CD4-positive, alpha-beta T cell treated with Interleukin-15 for 4 hours (primary cell): Measurements from ENCODE around the gene ST8SIA2.

Source experiments
- DNase-seq: peaks from one replicate; pipeline ENCODE4 v3.0.0-alpha.2; 2020; ENCODE audit warnings: low spot score

Gene ST8SIA2

DNA sequence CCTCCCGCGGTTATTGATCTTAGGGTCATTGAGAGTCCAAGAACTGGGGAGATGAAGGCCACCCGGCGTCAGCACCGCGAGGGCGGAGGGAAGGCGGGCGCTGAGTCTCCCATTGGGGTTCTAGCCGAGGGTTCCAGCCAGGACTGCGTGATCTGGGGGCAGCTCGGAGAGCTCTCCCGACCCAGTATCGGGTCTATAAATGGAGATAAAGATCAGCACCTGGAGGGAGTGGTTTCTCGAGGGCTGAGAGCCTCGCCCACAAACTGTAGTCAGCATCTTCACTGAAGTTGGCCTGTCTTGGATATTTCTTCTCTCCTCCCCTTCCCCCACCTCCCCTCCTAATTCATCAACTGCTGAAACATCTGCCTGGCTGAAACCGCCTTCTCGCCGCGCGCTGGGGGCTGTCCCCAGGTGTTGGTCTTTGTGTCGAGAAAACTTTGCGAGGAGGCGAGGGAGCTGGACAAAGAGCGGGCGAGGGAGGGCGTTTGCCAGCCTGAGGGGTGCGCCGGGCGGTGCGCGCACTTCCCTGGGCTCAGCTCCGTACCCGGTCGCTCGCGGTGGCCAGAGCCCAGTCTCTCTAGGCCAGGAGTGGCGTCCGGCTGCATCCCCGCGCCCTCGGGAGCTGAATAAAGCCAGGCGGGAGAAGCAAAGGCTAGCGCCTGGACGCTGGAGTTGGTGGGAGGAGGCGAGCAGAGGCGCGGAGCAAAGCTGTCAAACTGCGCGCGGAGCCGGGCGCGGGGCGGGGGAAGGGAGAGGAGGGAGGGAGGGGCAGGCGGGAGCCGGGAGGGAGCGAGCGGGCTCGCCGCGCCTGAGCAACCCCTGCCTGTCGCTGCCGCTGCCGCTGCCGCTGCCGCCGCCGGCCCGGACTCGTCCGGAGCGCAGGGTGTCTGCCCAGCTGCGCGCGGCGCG, at the start of gene ST8SIA2:
TSS of gene ST8SIA2 (plus strand) at position 811 of the 909 bp plus-strand sequence. CDS start 184 bp downstream, outside the sequence.
- DNase-seq: no peak

GRCh38 chr15:92343924-92344643, 49.6 kb upstream of the ST8SIA2 start:
- no peak for DNase-seq

GRCh38 chr15:92346063-92346462, 47.6 kb upstream of the ST8SIA2 start:
- DNase-seq: no peak

- DNase-seq: no peak
Measured at GRCh38 chr15:92355307-92355706, 38.4 kb upstream of the ST8SIA2 start.

GRCh38 chr15:92361321-92362000, 32.2 kb upstream of the ST8SIA2 start:
- DNase-seq: no peak

DNA sequence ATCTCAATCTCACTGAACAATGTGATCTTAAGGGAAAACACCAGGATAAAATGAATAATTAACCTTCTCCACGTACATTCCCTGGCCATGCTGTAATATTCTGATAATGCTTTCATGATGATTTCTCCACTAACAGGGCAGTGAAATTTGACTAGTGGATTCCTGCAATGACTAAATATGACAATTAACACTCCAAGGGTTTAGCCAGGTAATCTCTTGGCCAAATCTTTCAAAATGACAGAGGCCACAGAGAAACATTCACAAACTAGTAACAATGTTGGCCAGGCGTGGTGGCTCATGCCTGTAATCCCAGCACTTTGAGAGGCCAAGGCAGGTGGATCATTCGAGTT, 31.7 kb upstream of the ST8SIA2 start:
- no peak for DNase-seq

GRCh38 chr15:92365084-92365483, 28.6 kb upstream of the ST8SIA2 start:
- no peak for DNase-seq

GRCh38 chr15:92365906-92366305, 27.8 kb upstream of the ST8SIA2 start:
- DNase-seq: no peak

DNA sequence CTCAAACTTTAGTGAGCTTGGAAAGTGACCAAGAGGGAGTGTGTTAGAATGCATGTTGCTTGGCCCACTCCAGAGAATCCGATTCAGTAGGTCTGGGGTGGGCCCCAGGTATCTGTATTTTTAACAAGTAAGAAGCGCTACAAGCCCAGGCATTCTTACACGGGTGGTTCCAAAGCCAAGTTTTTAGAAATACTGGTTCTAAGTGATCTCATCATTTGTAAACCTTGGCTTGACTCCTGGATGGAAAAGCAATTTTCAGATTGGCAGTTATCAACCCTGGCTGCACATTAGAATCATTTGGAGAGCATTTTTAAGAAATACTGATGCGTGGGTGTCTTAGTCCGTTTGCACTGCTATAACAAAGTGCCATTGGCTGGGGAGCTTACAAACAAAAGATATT, 27.3 kb upstream of the ST8SIA2 start:
- no peak for DNase-seq

DNA sequence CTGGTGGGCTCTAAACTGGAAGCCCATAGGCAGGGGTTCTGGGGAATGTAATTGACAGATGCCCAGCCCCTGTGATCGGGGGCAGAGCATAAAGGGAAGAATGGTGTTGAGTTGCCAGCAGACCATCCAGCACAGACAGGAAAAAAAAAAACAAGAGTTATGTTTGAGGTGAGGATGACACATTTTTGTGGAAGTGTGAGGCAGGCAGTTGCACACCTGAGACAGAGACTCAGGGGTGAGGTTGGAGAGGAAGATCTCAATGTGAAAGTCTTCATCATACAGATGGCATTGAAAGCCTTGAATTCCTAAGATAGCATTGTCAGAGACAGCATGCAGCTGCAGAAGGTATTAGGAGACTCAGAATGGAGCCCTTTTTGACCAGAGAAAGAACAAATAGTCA, 18.6 kb upstream of the ST8SIA2 start:
- no peak for DNase-seq

- no peak for DNase-seq
Measured at GRCh38 chr15:92376109-92376508, 17.6 kb upstream of the ST8SIA2 start.

DNA sequence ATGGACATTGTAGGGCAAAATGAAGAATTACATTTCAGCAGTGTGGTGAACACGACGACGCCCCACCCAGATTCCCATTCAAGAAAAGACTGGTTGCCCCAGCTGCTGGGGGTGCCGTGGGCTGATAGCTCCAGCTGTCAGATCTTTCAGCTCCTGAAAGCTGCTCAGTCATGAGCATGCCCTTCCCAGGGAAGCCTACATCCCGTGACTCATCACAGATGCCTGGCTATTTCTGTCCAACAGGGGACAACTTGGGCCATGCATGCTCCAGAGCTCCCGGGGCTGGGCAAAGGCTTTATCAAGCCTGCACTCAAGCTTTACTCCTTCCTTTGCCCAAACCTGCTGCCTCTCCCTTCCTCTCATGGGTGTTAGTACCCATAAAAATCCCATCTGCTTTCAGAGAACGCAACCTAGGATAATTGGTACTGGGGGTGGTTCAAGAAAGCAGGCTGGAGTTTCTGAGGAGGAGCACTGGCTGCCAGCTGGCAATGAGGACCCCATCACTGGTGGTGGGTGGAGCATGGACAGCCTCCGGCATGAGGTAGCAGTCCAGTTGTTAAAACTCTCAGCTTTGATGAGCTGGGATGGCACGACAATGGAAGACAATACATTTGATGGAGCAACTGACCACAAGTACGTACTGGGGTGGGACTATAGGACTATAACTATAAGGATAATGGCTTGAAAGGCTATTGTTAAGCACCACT, 16.4 kb upstream of the ST8SIA2 start:
- no peak for DNase-seq

- peak; percentile 5 for DNase-seq
Measured at GRCh38 chr15:92383519-92384324, 10.0 kb upstream of the ST8SIA2 start.

DNA sequence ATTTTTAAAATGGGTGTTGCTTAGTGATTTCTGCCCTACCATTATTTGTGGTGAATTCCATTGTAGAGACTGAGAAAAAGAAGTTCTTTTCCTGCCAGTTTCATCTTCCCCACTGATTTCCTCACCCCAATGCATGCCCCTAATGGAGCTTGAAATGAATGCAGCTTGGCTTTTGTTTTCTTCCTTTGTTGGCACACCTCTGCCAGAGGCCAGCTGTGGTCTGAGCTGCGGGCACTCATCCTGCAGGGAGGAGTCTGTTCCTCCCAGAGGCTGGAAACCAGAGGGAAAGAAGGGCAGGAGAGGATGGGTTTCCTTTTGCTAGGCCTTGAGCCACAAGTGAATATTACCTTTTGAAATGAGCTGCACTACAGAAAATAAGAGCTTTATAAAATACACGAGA, 9.3 kb upstream of the ST8SIA2 start:
- DNase-seq: no peak

- DNase-seq: no peak
Measured at GRCh38 chr15:92385096-92385495, 8.6 kb upstream of the ST8SIA2 start.

- no peak for DNase-seq
Measured at GRCh38 chr15:92391640-92392039, 2.0 kb upstream of the ST8SIA2 start.

- no peak for DNase-seq
Measured at GRCh38 chr15:92392462-92392861, 1.2 kb upstream of the ST8SIA2 start.

DNA sequence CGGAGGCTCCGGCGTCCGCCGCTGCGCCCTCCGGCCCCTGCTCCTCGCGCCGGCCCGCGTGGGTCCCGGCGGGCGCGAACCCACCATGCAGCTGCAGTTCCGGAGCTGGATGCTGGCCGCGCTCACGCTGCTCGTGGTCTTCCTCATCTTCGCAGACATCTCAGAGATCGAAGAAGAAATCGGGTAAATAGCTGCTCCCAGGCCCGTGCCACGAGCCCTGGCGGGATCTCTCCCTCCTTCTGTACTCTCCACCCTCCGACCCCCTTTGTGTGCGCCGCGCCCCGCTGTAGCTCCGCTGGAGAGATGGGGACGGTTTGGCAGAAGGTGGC, 263 bp downstream of the ST8SIA2 start:
- no peak for DNase-seq

DNA sequence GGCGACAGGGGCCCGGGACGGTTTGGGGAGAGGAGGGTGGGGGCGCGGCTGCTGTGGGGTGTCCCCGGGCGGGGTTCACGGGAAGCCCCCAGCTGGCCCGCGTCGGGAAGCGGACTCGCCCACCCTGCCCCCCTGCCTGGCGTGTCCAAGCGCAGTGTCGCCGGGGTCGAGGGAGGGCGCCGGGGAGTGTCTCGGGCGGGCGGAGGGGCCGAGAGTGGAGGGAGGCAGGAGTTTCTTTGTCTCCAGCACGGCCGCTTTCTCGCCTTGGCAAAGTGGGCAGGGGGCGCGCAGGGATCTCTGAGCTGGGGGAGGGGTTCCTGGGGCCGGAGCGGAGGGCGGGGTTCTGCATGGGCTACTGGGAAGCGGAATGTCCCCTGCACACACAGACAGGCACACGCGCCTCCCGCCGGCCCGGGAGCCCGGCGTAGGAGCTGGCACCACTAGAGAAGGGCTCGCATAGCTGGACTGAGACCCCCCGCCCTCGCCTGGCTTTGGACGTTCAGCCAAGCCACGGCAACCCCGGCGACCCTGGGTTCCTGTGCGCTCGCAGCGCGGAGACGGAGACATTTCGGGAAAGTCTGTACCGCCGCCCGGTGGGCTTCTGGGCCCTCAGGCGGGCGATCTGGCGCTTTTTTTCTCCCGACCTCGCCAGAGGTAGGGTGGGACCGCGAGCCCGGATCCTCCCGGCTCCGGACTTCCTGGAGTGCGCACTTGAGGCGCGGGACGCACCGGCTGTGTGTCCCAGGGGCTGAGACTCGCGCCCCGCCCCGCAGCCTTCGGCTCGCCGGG, 822 bp downstream of the ST8SIA2 start:
- no peak for DNase-seq

DNA sequence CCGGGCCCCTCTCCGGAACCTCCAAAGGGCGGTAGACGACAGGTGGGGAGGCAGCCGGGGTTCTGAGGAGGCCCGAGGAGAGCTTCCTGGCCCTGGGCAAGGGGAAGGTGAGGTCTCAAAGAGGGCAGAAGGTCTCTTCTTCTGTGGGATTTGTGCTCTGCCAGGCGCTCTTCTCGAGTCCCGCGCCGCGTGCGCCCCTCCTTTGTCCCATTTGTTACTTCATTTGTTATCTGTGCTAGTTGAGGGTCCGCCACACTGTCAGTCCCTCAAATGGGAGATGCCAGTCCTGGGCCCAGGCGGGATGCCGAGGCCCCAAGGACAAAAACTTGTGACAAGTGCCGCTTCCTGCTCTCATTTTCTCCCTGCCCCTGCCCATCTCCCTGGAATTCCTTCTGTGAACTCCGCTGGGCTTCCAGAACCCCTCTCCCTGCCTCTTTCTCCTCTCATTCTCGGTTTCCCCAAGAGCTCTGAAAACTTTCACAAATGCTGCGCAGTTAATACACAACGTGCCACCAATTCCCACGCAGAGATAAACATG, 1.5 kb downstream of the ST8SIA2 start:
- no peak for DNase-seq
